GM12865 (cell line): ENCODE results near the gene SMG6.
A peak's percentile ranks its signal among the peaks of the same experiment; 100 is the strongest.
"Not testable (repeated sequence)": the region's sequence is repeated elsewhere in the genome, so short reads cannot be mapped to it uniquely, and the experiment has no call there.

Experiments
- DNase-seq: peaks from one replicate; pipeline ENCODE4 v3.0.0; 2010; ENCODE audit warnings: low read depth
- H3K4me3 ChIP-seq: 2 replicates; pipeline ENCODE4 v1.5.1; 2011; ENCODE audit warnings: mild to moderate bottlenecking, low read depth, low read length, control low read depth
- CTCF ChIP-seq: IDR thresholded peaks from 2 replicates; pipeline ENCODE4 v1.5.1; 2011; ENCODE audit warnings: low read length, control low read depth, low read depth, inconsistent platforms; ENCODE audit not compliant: insufficient read depth; ENCODE audit errors: missing control alignments

The SMG6 gene

GRCh38 chr17:2019723-2020122, 283.9 kb downstream of the SMG6 start:
- DNase-seq, result no peak
- H3K4me3 ChIP-seq, result no peak overlapping the region
- TF ChIP-seq CTCF, result no peak

- H3K4me3 ChIP-seq, result no peak overlapping the region
- no peak for TF ChIP-seq CTCF
- DNase-seq, result no peak
These were observed 284.7 kb downstream of the SMG6 start for GRCh38 chr17:2018716-2019510.

- H3K4me3 ChIP-seq, result no peak overlapping the region
- DNase-seq, result peak; percentile 69
- no peak for TF ChIP-seq CTCF
These were observed 286.2 kb downstream of the SMG6 start for GRCh38 chr17:2017274-2017941.

GRCh38 chr17:2016494-2016893, 287.1 kb downstream of the SMG6 start:
- DNase-seq, result no peak
- no peak for TF ChIP-seq CTCF
- H3K4me3 ChIP-seq, result no peak overlapping the region

- H3K4me3 ChIP-seq, result no peak overlapping the region
- no peak for TF ChIP-seq CTCF
- no peak for DNase-seq
These were observed 288.3 kb downstream of the SMG6 start for GRCh38 chr17:2015314-2015713.

GRCh38 chr17:2013994-2014317, 289.6 kb downstream of the SMG6 start:
- DNase-seq, result no peak
- no peak overlapping the region for H3K4me3 ChIP-seq
- TF ChIP-seq CTCF, result no peak

- H3K4me3 ChIP-seq, DNase-seq: not testable (repeated sequence)
These were observed 290.2 kb downstream of the SMG6 start for GRCh38 chr17:2013220-2013993.
